Vagina (tissue), 2 donors: ENCODE results near the gene MBL2.

Source experiments
- POLR2A ChIP-seq, 2 donors: fragments of 450-650 bp; IDR thresholded peaks; one replicate each; pipeline ENCODE4 v1.6.1; 2017; ENCODE audit warnings: antibody characterized with exemption in 2 of 2, mild to moderate bottlenecking in 2 of 2, moderate library complexity in 2 of 2
- TF ChIP-seq, protein P1 (sequence below), 3 experiments: fragments of 450-650 bp in 2 of 3; fragments of 200-600 bp in 1 of 3; sonication (generic) in 1 of 3; IDR thresholded peaks; one replicate each; pipeline ENCODE4 v1.5.1; 2017 to 2019; ENCODE audit warnings: antibody characterized with exemption in 3 of 3, mild to moderate bottlenecking in 2 of 3, moderate library complexity in 2 of 3

GRCh38 chr10:52807803-52808202 lies 35.2 kb upstream of the MBL2 start:
- no peak for TF ChIP-seq POLR2A (IDR thresholded peaks at IDR 0.05)
- TF ChIP-seq, protein P1, sequence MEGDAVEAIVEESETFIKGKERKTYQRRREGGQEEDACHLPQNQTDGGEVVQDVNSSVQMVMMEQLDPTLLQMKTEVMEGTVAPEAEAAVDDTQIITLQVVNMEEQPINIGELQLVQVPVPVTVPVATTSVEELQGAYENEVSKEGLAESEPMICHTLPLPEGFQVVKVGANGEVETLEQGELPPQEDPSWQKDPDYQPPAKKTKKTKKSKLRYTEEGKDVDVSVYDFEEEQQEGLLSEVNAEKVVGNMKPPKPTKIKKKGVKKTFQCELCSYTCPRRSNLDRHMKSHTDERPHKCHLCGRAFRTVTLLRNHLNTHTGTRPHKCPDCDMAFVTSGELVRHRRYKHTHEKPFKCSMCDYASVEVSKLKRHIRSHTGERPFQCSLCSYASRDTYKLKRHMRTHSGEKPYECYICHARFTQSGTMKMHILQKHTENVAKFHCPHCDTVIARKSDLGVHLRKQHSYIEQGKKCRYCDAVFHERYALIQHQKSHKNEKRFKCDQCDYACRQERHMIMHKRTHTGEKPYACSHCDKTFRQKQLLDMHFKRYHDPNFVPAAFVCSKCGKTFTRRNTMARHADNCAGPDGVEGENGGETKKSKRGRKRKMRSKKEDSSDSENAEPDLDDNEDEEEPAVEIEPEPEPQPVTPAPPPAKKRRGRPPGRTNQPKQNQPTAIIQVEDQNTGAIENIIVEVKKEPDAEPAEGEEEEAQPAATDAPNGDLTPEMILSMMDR (IDR thresholded peaks at IDR 0.05): no peak
